ENCODE data around the gene ASCL5.

The ASCL5 gene

GRCh38 chr1:201136355-201137023 lies 9.5 kb upstream of the ASCL5 start:
- DNase-seq (ENCODE audit: low read depth) = no peak

GRCh38 chr1:201134405-201134804 lies 7.4 kb upstream of the ASCL5 start:
- DNase-seq (ENCODE audit: low read depth) = no peak

GRCh38 chr1:201131398-201131797 lies 4.4 kb upstream of the ASCL5 start:
- DNase-seq (ENCODE audit: low read depth) = no peak

- DNase-seq (ENCODE audit: low read depth) = no peak
Measured at GRCh38 chr1:201128962-201129361, 2.0 kb upstream of the ASCL5 start.

- DNase-seq (ENCODE audit: low read depth) = no peak
Measured at GRCh38 chr1:201128476-201128875, 1.5 kb upstream of the ASCL5 start.

- DNase-seq (ENCODE audit: low read depth) = no peak
Measured at GRCh38 chr1:201127755-201128455, 921 bp upstream of the ASCL5 start.

- DNase-seq (ENCODE audit: low read depth) = no peak
Measured at GRCh38 chr1:201126463-201126831, 537 bp downstream of the ASCL5 start.

GRCh38 chr1:201125800-201126199 lies 1.2 kb downstream of the ASCL5 start:
- DNase-seq (ENCODE audit: low read depth) = no peak

GRCh38 chr1:201125019-201125418 lies 2.0 kb downstream of the ASCL5 start:
- DNase-seq (ENCODE audit: low read depth) = no peak

GRCh38 chr1:201123866-201124265 lies 3.1 kb downstream of the ASCL5 start:
- no peak for DNase-seq (ENCODE audit: low read depth)

GRCh38 chr1:201122321-201122957 lies 4.5 kb downstream of the ASCL5 start:
- no peak for DNase-seq (ENCODE audit: low read depth)

GRCh38 chr1:201119206-201120197 lies 7.5 kb downstream of the ASCL5 start:
- no peak for DNase-seq (ENCODE audit: low read depth)

- DNase-seq (ENCODE audit: low read depth) = no peak
Measured at GRCh38 chr1:201116091-201116490, 10.9 kb downstream of the ASCL5 start.

GRCh38 chr1:201115390-201115937 lies 11.5 kb downstream of the ASCL5 start:
- DNase-seq (ENCODE audit: low read depth) = no peak

- peak; percentile 53 for DNase-seq (ENCODE audit: low read depth)
Measured at GRCh38 chr1:201114245-201115131, 12.5 kb downstream of the ASCL5 start.

GRCh38 chr1:201113451-201114244 lies 13.3 kb downstream of the ASCL5 start:
- DNase-seq (ENCODE audit: low read depth) = no peak

GRCh38 chr1:201112926-201113325 lies 14.1 kb downstream of the ASCL5 start:
- DNase-seq (ENCODE audit: low read depth) = no peak

GRCh38 chr1:201112173-201112731 lies 14.7 kb downstream of the ASCL5 start, which contains the start of gene CACNA1S:
Gene CACNA1S (minus strand): TSS chr1:201112426. CDS start chr1:201112339, 87 bp downstream.
- no peak for DNase-seq (ENCODE audit: low read depth)

GRCh38 chr1:201111672-201112071 lies 15.3 kb downstream of the ASCL5 start:
- DNase-seq (ENCODE audit: low read depth) = no peak
